H9 (cell line): ENCODE measurements around the gene E2F1. TPM values are rescaled to one million over a fixed set of nuclear protein-coding genes. Genes with fewer than 3 reads are reported as not detected.

Source experiments
- DNase-seq: peaks from one replicate; pipeline ENCODE4 v3.0.0-alpha.2; 2017
- H2AFZ ChIP-seq: one replicate; pipeline ENCODE4 v1.6.1; 2013; ENCODE audit warnings: mild to moderate bottlenecking, low read length, control low read depth, moderate library complexity
- H2AK5ac ChIP-seq: 2 replicates; pipeline ENCODE4 v1.6.1; 2013; ENCODE audit warnings: low read length, control low read depth, mixed read lengths; ENCODE audit not compliant: insufficient read length
- H2BK120ac ChIP-seq: one replicate; pipeline ENCODE4 v1.6.1; 2013; ENCODE audit warnings: low read depth, mild to moderate bottlenecking, low read length, control low read depth, inconsistent platforms; ENCODE audit not compliant: poor library complexity, severe bottlenecking
- H2BK12ac ChIP-seq: 2 replicates; pipeline ENCODE4 v1.6.1; 2013; ENCODE audit warnings: low read length, control low read depth, mixed read lengths, low read depth; ENCODE audit not compliant: insufficient read length
- H2BK15ac ChIP-seq: 2 replicates; pipeline ENCODE4 v1.6.1; 2013; ENCODE audit warnings: low read depth, low read length, control low read depth
- H2BK20ac ChIP-seq: one replicate; pipeline ENCODE4 v1.6.1; 2013; ENCODE audit warnings: low read depth, mild to moderate bottlenecking, low read length, control low read depth, inconsistent platforms; ENCODE audit not compliant: poor library complexity, severe bottlenecking
- H2BK5ac ChIP-seq: 2 replicates; pipeline ENCODE4 v1.6.1; 2013; ENCODE audit warnings: low read length, control low read depth, mixed read lengths; ENCODE audit not compliant: insufficient read length
- H3K14ac ChIP-seq: 2 replicates; pipeline ENCODE4 v1.6.1; 2013; ENCODE audit warnings: low read length, control low read depth; ENCODE audit not compliant: insufficient read depth
- H3K18ac ChIP-seq: 2 replicates; pipeline ENCODE4 v1.6.1; 2013; ENCODE audit warnings: low read depth, mild to moderate bottlenecking, mixed read lengths, low read length, control low read depth; ENCODE audit not compliant: insufficient read length
- H3K23ac ChIP-seq: 2 replicates; pipeline ENCODE4 v1.6.1; 2013; ENCODE audit warnings: low read length, control low read depth, mixed read lengths, low read depth; ENCODE audit not compliant: insufficient read length
- H3K23me2 ChIP-seq: 2 replicates; pipeline ENCODE4 v1.6.1; 2013; ENCODE audit warnings: low read depth, mild to moderate bottlenecking, mixed read lengths, low read length, control low read depth; ENCODE audit not compliant: insufficient read length, poor library complexity, severe bottlenecking
- H3K27ac ChIP-seq: 2 replicates; pipeline ENCODE4 v1.5.1; 2013; ENCODE audit warnings: low read length, control low read depth, mixed read lengths, low read depth; ENCODE audit not compliant: insufficient read length
- H3K27me3 ChIP-seq: 2 replicates; pipeline ENCODE4 v1.6.1; 2013; ENCODE audit warnings: low read length, control low read depth, inconsistent platforms; ENCODE audit not compliant: insufficient read depth
- H3K4ac ChIP-seq: 2 replicates; pipeline ENCODE4 v1.6.1; 2013; ENCODE audit warnings: low read depth, mild to moderate bottlenecking, control low read depth, inconsistent platforms, low read length, moderate library complexity
- H3K4me1 ChIP-seq: 2 replicates; pipeline ENCODE4 v1.6.1; 2013; ENCODE audit warnings: low read length, control low read depth, inconsistent platforms; ENCODE audit not compliant: insufficient read depth
- H3K4me2 ChIP-seq: 2 replicates; pipeline ENCODE4 v1.6.1; 2013; ENCODE audit warnings: low read length, control low read depth, mixed read lengths; ENCODE audit not compliant: insufficient read length, insufficient read depth
- H3K56ac ChIP-seq: 2 replicates; pipeline ENCODE4 v1.6.1; 2013; ENCODE audit warnings: low read depth, mild to moderate bottlenecking, mixed read lengths, low read length, control low read depth; ENCODE audit not compliant: insufficient read length
- H3K79me1 ChIP-seq: 2 replicates; pipeline ENCODE4 v1.6.1; 2013; ENCODE audit warnings: low read depth, mild to moderate bottlenecking, moderate library complexity, low read length, control low read depth, inconsistent platforms; ENCODE audit not compliant: insufficient read depth, poor library complexity, severe bottlenecking
- H3K79me2 ChIP-seq: 2 replicates; pipeline ENCODE4 v1.6.1; 2013; ENCODE audit warnings: low read length, control low read depth, inconsistent platforms; ENCODE audit not compliant: insufficient read depth
- H3K9ac ChIP-seq: 2 replicates; pipeline ENCODE4 v1.6.1; 2013; ENCODE audit warnings: low read length, control low read depth, mixed read lengths; ENCODE audit not compliant: insufficient read length; ENCODE audit errors: extremely low read depth
- H3K9me3 ChIP-seq: one replicate; pipeline ENCODE4 v1.6.1; 2013; ENCODE audit warnings: low read depth, low read length, inconsistent platforms; ENCODE audit not compliant: control insufficient read depth
- H3T11ph ChIP-seq: one replicate; pipeline ENCODE4 v1.6.1; 2013; ENCODE audit warnings: mild to moderate bottlenecking, low read length, control low read depth, inconsistent platforms
- H4K20me1 ChIP-seq: one replicate; pipeline ENCODE4 v1.6.1; 2013; ENCODE audit not compliant: control insufficient read depth, insufficient read length, insufficient read depth
- H4K5ac ChIP-seq: 2 replicates; pipeline ENCODE4 v1.6.1; 2013; ENCODE audit warnings: low read depth, mild to moderate bottlenecking, mixed read lengths, low read length, control low read depth; ENCODE audit not compliant: insufficient read length
- H4K8ac ChIP-seq: replicated peaks from 2 replicates; pipeline ENCODE4 v1.6.1; 2013; ENCODE audit warnings: low read length, control low read depth, mixed read lengths, low read depth; ENCODE audit not compliant: insufficient read length
- H4K91ac ChIP-seq: 2 replicates; pipeline ENCODE4 v1.6.1; 2013; ENCODE audit warnings: low read depth, mild to moderate bottlenecking, moderate library complexity, mixed read lengths, low read length, control low read depth; ENCODE audit not compliant: insufficient read length
- H3K27ac Mint-ChIP-seq, 3 experiments: 2 replicates in 2 of 3; 3 replicates in 1 of 3; pipeline ENCODE4 v1.8.0; 2020 to 2021; ENCODE audit warnings: mixed read lengths in 3 of 3, mild to moderate bottlenecking in 1 of 3, moderate library complexity in 1 of 3
- H3K27me3 Mint-ChIP-seq: 2 replicates; pipeline ENCODE4 v1.8.0; 2021; ENCODE audit warnings: low read depth, mild to moderate bottlenecking, moderate library complexity, mixed read lengths
- H3K36me3 Mint-ChIP-seq, 3 experiments: 2 replicates in 2 of 3; 3 replicates in 1 of 3; pipeline ENCODE4 v1.8.0; 2020 to 2021; ENCODE audit warnings: low read depth in 3 of 3, mixed read lengths in 3 of 3; ENCODE audit not compliant: insufficient read depth in 1 of 3
- H3K4me1 Mint-ChIP-seq, 2 experiments: 2 replicates each; pipeline ENCODE4 v1.8.0; 2020; ENCODE audit warnings: mixed read lengths in 2 of 2
- H3K4me3 Mint-ChIP-seq, 2 experiments: 2 replicates in 1 of 2; 3 replicates in 1 of 2; pipeline ENCODE4 v1.8.0; 2020 to 2021; ENCODE audit warnings: mild to moderate bottlenecking in 2 of 2, mixed read lengths in 2 of 2, moderate library complexity in 1 of 2
- H3K9me3 Mint-ChIP-seq, 2 experiments: 2 replicates in 1 of 2; 3 replicates in 1 of 2; pipeline ENCODE4 v1.8.0; 2020; ENCODE audit warnings: mild to moderate bottlenecking in 2 of 2, mixed read lengths in 2 of 2, moderate library complexity in 1 of 2
- WGBS: extraction: QIAGEN DNeasy Blood & Tissue Kit; methylation state at CpG from one replicate; pipeline ENCODE4 v1.1.7; 2013; ENCODE audit warnings: missing lambda C conversion rate, low lambda C conversion rate, mixed read lengths; ENCODE audit not compliant: insufficient read length; ENCODE audit errors: extremely low coverage; 5-methylcytosine and 5-hydroxymethylcytosine counted together
- total RNA-seq: library from RNA; stranded (reverse); gene quantifications from 2 replicates; pipeline ENCODE4 v1.2.1, GENCODE V29; 2021
- TF ChIP-seq, protein P1 (sequence below): fragments of 200-600 bp; sonication (generic); conservative IDR thresholded peaks from 3 replicates; pipeline ENCODE4 v1.8.0; 2021; ENCODE audit warnings: antibody characterized with exemption, mild to moderate bottlenecking

The E2F1 gene
- total RNA-seq, 1 experiment from 2014 or later: 58.7 TPM

DNA sequence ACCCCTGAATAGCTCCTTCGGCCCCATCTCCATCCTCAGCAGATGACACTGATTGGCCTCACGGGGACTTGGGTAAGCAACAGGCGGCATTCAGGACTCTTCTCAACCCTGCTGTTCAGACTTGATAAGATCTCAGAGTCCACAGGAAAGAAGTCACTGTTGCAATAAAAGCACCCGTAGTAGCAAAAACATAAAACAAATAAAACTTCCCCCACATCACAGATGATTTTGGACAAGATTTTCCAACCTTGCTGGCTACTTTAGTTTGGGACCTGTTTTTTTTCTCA is 41.2 kb downstream of the E2F1 start:
- H2AFZ ChIP-seq: no peak overlapping the region
- H2BK12ac ChIP-seq: no peak overlapping the region
- no peak overlapping the region for H3K23ac ChIP-seq
- TF ChIP-seq, protein P1, sequence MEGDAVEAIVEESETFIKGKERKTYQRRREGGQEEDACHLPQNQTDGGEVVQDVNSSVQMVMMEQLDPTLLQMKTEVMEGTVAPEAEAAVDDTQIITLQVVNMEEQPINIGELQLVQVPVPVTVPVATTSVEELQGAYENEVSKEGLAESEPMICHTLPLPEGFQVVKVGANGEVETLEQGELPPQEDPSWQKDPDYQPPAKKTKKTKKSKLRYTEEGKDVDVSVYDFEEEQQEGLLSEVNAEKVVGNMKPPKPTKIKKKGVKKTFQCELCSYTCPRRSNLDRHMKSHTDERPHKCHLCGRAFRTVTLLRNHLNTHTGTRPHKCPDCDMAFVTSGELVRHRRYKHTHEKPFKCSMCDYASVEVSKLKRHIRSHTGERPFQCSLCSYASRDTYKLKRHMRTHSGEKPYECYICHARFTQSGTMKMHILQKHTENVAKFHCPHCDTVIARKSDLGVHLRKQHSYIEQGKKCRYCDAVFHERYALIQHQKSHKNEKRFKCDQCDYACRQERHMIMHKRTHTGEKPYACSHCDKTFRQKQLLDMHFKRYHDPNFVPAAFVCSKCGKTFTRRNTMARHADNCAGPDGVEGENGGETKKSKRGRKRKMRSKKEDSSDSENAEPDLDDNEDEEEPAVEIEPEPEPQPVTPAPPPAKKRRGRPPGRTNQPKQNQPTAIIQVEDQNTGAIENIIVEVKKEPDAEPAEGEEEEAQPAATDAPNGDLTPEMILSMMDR: no peak
- no peak overlapping the region for H3K27ac ChIP-seq
- H3T11ph ChIP-seq: no peak overlapping the region
- H4K91ac ChIP-seq: no peak overlapping the region
- no peaks in the 10 kb centered on the region for H3K4me1 ChIP-seq
- no peak overlapping the region for H2BK15ac ChIP-seq
- H3K9me3 ChIP-seq: no peaks in the 10 kb centered on the region
- no peak overlapping the region for H3K9ac ChIP-seq
- H3K4ac ChIP-seq: no peak overlapping the region
- no peaks in the 10 kb centered on the region for H4K20me1 ChIP-seq
- no peak overlapping the region for H2BK20ac ChIP-seq
- H3K4me2 ChIP-seq: no peak overlapping the region
- no peak overlapping the region for H4K5ac ChIP-seq
- H4K8ac ChIP-seq: no peak overlapping the region
- H3K4me1 Mint-ChIP-seq: peaks cover 9 to 10% of the 10 kb centered on the region in 2 experiments
- H3K4me3 Mint-ChIP-seq: no peak overlapping the region
- WGBS: no CpG with 5 or more reads among the region's 4 CpGs
- DNase-seq: no peak
- no peak overlapping the region for H2BK5ac ChIP-seq
- H3K9me3 Mint-ChIP-seq: no peaks in the 10 kb centered on the region
- H3K79me1 ChIP-seq: no peaks in the 10 kb centered on the region
- no peak overlapping the region for H2AK5ac ChIP-seq
- H3K27me3 Mint-ChIP-seq: no peaks in the 10 kb centered on the region; the same call in 1 of the 2 replicates
- no peak overlapping the region for H3K14ac ChIP-seq
- no peak overlapping the region for H2BK120ac ChIP-seq
- no peaks in the 10 kb centered on the region for H3K79me2 ChIP-seq
- peaks cover 15 to 52% (median 33%) of the 10 kb centered on the region in 3 experiments; a peak in 6 of 7 replicates for H3K36me3 Mint-ChIP-seq
- no peaks in the 10 kb centered on the region for H3K23me2 ChIP-seq
- no peak overlapping the region for H3K18ac ChIP-seq
- peak overlapping the region in 1 of 3 experiments; percentile 62; a peak in 1 of 7 replicates for H3K27ac Mint-ChIP-seq
- no peaks in the 10 kb centered on the region for H3K27me3 ChIP-seq
- no peak overlapping the region for H3K56ac ChIP-seq
